ENCODE data around the gene TMPRSS4.

TMPRSS4 gene

DNA sequence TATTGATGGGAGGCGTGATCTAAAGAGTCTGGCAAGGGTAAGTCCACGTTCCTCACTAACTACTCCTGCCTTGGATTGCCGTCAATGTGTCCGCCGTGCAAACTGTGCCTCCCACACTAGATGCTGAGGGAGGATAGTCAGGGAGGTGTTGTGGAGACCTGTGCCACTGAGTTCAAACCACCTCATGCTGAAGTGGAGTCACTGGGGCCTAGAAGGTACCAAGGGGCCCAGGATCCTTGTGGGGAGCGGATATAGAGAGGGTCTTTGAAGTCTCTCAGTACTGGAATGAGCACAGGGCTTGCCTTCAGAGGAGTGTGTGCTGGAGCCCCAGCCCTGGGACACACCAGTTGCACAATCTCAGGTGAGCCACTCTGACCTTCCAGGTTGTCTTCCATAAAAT, 27.1 kb upstream of the TMPRSS4 start:
- DNase-seq (ENCODE audit: low read depth, low spot score) = no peak
- TF ChIP-seq CTCF (IDR thresholded peaks at IDR 0.05; ENCODE audit: insufficient read depth, low read length, missing control alignments) = no peak
- no peak overlapping the region for H3K4me3 ChIP-seq (ENCODE audit: low read depth, low read length)
- POLR2A ChIA-PET = no interaction called here
- CTCF ChIA-PET = interaction anchor here (9.4 kb wide), 1 partner anchor 229 kb away, joined by 75 read pairs; the partner anchor contains the start of gene FXYD2

GRCh38 chr11:118050208-118050891, 26.5 kb upstream of the TMPRSS4 start:
- POLR2A ChIA-PET = no interaction called here
- no peak for TF ChIP-seq CTCF (IDR thresholded peaks at IDR 0.05; ENCODE audit: insufficient read depth, low read length, missing control alignments)
- CTCF ChIA-PET = interaction anchor here (0.6 to 9.4 kb wide), 3 partner anchors 110 to 243 kb away, joined by 3 to 75 read pairs (median 48); partner anchors contain the start of gene FXYD2
- no peak for DNase-seq (ENCODE audit: low read depth, low spot score)
- H3K4me3 ChIP-seq (ENCODE audit: low read depth, low read length) = no peak overlapping the region

DNA sequence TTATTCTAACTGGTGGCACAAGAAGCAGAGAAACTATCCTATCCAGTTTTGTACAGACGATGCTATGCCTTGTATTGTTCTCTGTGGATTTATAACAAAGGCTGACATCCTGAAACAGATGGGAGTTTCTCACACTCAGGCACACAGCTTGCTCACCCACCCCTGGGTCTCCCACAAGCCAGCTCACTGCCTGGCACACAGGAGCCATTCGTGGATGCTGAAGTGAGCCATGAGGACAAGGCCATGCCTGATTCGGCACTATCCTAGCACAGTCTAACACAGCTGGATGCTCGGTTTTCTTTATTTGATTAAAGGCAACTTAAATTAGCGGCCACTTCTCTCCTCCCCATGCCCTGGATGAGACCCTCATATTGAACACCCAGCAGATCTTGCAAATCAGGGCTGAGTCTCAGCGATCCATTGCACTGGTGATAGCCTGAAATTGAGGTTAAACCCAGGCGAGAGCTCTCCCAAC, 25.7 kb upstream of the TMPRSS4 start:
- CTCF ChIA-PET = interaction anchor here (0.6 to 9.4 kb wide), 3 partner anchors 111 to 244 kb away, joined by 3 to 75 read pairs (median 48); partner anchors contain the start of gene FXYD2
- TF ChIP-seq CTCF (IDR thresholded peaks at IDR 0.05; ENCODE audit: insufficient read depth, low read length, missing control alignments) = no peak
- DNase-seq (ENCODE audit: low read depth, low spot score) = no peak
- POLR2A ChIA-PET = no interaction called here
- H3K4me3 ChIP-seq (ENCODE audit: low read depth, low read length) = no peak overlapping the region

GRCh38 chr11:118051611-118052461, 25.0 kb upstream of the TMPRSS4 start:
- H3K4me3 ChIP-seq (ENCODE audit: low read depth, low read length) = no peak overlapping the region
- no peak for TF ChIP-seq CTCF (IDR thresholded peaks at IDR 0.05; ENCODE audit: insufficient read depth, low read length, missing control alignments)
- ChIA-PET POLR2A (no interaction called here), CTCF (interaction anchor here (1.0 to 9.4 kb wide), 7 partner anchors 10 to 245 kb away, joined by 3 to 75 read pairs (median 9); partner anchors contain the start of gene FXYD2)
- DNase-seq (ENCODE audit: low read depth, low spot score) = no peak

- ChIA-PET POLR2A (no interaction called here), CTCF (interaction anchor here (0.7 to 9.4 kb wide), 20 partner anchors 8 to 627 kb away, joined by 3 to 75 read pairs (median 8); partner anchors contain the start of gene FXYD2)
- TF ChIP-seq CTCF (IDR thresholded peaks at IDR 0.05; ENCODE audit: insufficient read depth, low read length, missing control alignments) = no peak
- no peak for DNase-seq (ENCODE audit: low read depth, low spot score)
- no peak overlapping the region for H3K4me3 ChIP-seq (ENCODE audit: low read depth, low read length)
These were observed 24.2 kb upstream of the TMPRSS4 start for GRCh38 chr11:118052581-118053206.

Measured in AG04449 (cell line).